Spleen (tissue), 11 donors: ENCODE data around the gene BCL6. TPM values are rescaled to one million over a fixed set of nuclear protein-coding genes. Genes with fewer than 3 reads are reported as not detected.
"Not testable (repeated sequence)": the region's sequence is repeated elsewhere in the genome, so short reads cannot be mapped to it uniquely, and the experiment has no call there.

Experiments
- DNase-seq: peaks from one replicate; pipeline ENCODE4 v3.0.0-alpha.2; 2020
- H3K27ac ChIP-seq, 8 donors: fragments of 200-600 bp; sonication (generic) in 7 of 8; 1 replicate in 4 of 8; 2 replicates in 4 of 8; pipeline versions ENCODE4 v1.5.0 to v1.8.0; 2016 to 2021; ENCODE audit warnings: inconsistent platforms in 4 of 8, mild to moderate bottlenecking in 4 of 8, moderate library complexity in 1 of 8
- H3K27me3 ChIP-seq, 7 donors: fragments of 200-600 bp; sonication (generic) in 6 of 7; replicated peaks in 1 of 7; 1 replicate in 4 of 7; 2 replicates in 3 of 7; pipeline versions ENCODE4 v1.5.0 to v1.8.0; 2016 to 2021; ENCODE audit warnings: inconsistent platforms in 3 of 7, mild to moderate bottlenecking in 1 of 7
- H3K36me3 ChIP-seq, 6 donors: fragments of 200-600 bp; sonication (generic) in 5 of 6; 1 replicate in 4 of 6; 2 replicates in 2 of 6; pipeline versions ENCODE4 v1.5.0 to v1.8.0; 2016 to 2021; ENCODE audit warnings: inconsistent platforms in 2 of 6
- H3K4me1 ChIP-seq, 6 donors: fragments of 200-600 bp; sonication (generic) in 5 of 6; 1 replicate in 3 of 6; 2 replicates in 3 of 6; pipeline versions ENCODE4 v1.5.0 to v1.8.0; 2016 to 2021; ENCODE audit warnings: inconsistent platforms in 3 of 6
- H3K4me3 ChIP-seq, 8 donors: fragments of 200-600 bp; sonication (generic) in 7 of 8; 1 replicate in 4 of 8; 2 replicates in 4 of 8; pipeline versions ENCODE4 v1.5.0 to v1.8.0; 2016 to 2021; ENCODE audit warnings: inconsistent platforms in 4 of 8, mild to moderate bottlenecking in 4 of 8, moderate library complexity in 2 of 8
- H3K9me3 ChIP-seq, 8 donors: fragments of 200-600 bp; sonication (generic) in 7 of 8; 1 replicate in 4 of 8; 2 replicates in 4 of 8; pipeline versions ENCODE4 v1.5.0 to v1.8.0; 2016 to 2021; ENCODE audit warnings: inconsistent platforms in 4 of 8
- POLR2A ChIP-seq, 3 donors: fragments of 450-650 bp; IDR thresholded peaks; one replicate each; pipeline ENCODE4 v1.5.1; 2017; ENCODE audit warnings: antibody characterized with exemption in 3 of 3, mild to moderate bottlenecking in 1 of 3
- POLR2AphosphoS5 ChIP-seq, 3 donors: sonication (generic); formaldehyde crosslinking; IDR thresholded peaks; one replicate each; pipeline ENCODE4 v1.5.1; 2017; ENCODE audit warnings: antibody characterized with exemption in 3 of 3
- WGBS, 5 donors: extraction: QIAGEN DNeasy Blood & Tissue Kit in 3 of 5; methylation state at CpG; one replicate each; pipeline versions ENCODE4 v1.1.5 to v1.1.7; 2013 to 2018; 5-methylcytosine and 5-hydroxymethylcytosine counted together
- intact Hi-C: fragments of 100-400 bp; cut with DNase I; formaldehyde crosslinking; loops from one replicate; pipeline ENCODE4 v1.15.0; 2023; ENCODE audit warnings: low total_unique reads
- polyA plus RNA-seq, 3 donors: library from polyadenylated mRNA; stranded (reverse); fragments of 200-250 nt; gene quantifications; one replicate each; pipeline ENCODE4 v1.2.1, GENCODE V29; 2013
- total RNA-seq, 7 donors: library from RNA; depleted of rRNA in 3 of 7; stranded (reverse); fragments of >200 nt in 3 of 7; fragmentation: NEBNext Ultra II Directional in 4 of 7; extraction: Animal tissue kit (Norgen Biotek cat#: 25700) in 4 of 7; gene quantifications; one replicate each; pipeline versions ENCODE4 v1.1.0 to v1.2.1, GENCODE V29; 2016 to 2021
- TF ChIP-seq, protein P1 (sequence below), 11 experiments: fragments of 200-600 bp in 7 of 11; fragments of 450-650 bp in 4 of 11; sonication (generic) in 4 of 11; IDR thresholded peaks in 8 of 11; conservative IDR thresholded peaks in 3 of 11; 1 replicate in 7 of 11; 2 replicates in 4 of 11; pipeline versions ENCODE4 v1.4.0 to v1.8.0; 2016 to 2021; ENCODE audit warnings: antibody characterized with exemption in 11 of 11, inconsistent platforms in 4 of 11, mild to moderate bottlenecking in 1 of 11
- donor health status: healthy with polysubstance abuse.
- donor health status: DM: no; HTN: no; CAD: no; lungs with moderate emphysema.
- donor health status: DM: no; HTN: no; CAD: no.
- donor health status: Bipolar disorder and iron deficiency.
- donor health status: healthy.
- donor health status: DM: no; HTN: no; CAD: no.
- donor health status: DM: yes; HTN: yes; CAD: no.

BCL6 gene
- total and polyA plus RNA-seq, 10 donors: 9.5 to 444 (median 132) TPM

DNA sequence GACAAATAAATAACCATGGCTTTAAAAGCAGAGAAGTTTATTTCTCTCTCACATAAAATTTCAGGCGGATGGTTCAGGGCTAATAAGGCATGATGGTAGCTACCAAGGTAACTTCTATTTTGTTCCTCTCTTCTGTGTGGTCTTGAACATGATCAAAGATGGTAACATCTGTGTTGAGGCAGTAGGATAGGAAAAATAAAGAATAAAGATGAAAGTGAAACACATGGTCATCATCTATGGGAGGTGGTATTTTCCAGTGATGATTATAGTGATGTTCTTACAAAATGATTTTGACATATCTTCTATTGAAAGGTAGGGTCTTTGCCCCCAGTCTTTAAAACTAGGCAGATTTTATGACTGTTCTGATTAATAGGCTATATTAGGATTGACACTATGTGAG, 60.8 kb downstream of the BCL6 start:
- Histone ChIP-seq H3K36me3 (no peaks in the 10 kb centered on the region), H3K27me3 (peaks cover 0 to 39% (median 0%) of the 10 kb centered on the region in 7 donors), H3K27ac (no peak overlapping the region), H3K4me1 (peaks cover 0 to 4% (median under 1%) of the 10 kb centered on the region in 6 donors), H3K9me3 (peaks cover 0 to 27% (median 20%) of the 10 kb centered on the region in 8 donors), H3K4me3 (no peak overlapping the region)
- no peak for DNase-seq
- no peak for TF ChIP-seq POLR2AphosphoS5 (IDR thresholded peaks at IDR 0.05)
- TF ChIP-seq, protein P1, sequence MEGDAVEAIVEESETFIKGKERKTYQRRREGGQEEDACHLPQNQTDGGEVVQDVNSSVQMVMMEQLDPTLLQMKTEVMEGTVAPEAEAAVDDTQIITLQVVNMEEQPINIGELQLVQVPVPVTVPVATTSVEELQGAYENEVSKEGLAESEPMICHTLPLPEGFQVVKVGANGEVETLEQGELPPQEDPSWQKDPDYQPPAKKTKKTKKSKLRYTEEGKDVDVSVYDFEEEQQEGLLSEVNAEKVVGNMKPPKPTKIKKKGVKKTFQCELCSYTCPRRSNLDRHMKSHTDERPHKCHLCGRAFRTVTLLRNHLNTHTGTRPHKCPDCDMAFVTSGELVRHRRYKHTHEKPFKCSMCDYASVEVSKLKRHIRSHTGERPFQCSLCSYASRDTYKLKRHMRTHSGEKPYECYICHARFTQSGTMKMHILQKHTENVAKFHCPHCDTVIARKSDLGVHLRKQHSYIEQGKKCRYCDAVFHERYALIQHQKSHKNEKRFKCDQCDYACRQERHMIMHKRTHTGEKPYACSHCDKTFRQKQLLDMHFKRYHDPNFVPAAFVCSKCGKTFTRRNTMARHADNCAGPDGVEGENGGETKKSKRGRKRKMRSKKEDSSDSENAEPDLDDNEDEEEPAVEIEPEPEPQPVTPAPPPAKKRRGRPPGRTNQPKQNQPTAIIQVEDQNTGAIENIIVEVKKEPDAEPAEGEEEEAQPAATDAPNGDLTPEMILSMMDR (IDR thresholded peaks at IDR 0.05 in 8 of 11, conservative IDR thresholded peaks at IDR 0.05 in 3 of 11): no peak
- TF ChIP-seq POLR2A (IDR thresholded peaks at IDR 0.05): no peak
- WGBS, 5 donors: 92 to 98% (median 95%) methylated on average over 1 of the region's 1 CpG
- intact Hi-C loops: loop anchor here (10.0 kb wide), 1 partner anchor 460 kb away; no protein-coding TSS in a partner anchor

DNA sequence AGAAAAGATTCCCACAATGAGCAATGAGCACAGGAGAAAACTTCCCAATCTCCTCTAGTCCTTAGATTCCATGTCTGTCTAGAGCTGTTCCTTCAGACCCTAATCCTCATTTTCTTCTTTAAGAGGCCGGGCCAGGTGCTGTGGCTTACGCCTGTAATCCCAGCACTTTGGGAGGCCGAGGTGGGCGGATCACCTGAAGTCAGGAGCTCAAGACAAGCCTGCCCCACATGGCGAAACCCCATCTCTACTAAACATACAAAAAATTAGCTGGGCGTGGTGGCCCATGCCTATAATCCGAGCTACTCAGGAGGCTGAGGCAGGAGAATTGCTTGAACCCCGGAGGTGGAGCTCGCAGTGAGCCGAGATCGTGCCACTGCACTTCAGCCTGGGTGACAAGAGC, 63.5 kb downstream of the BCL6 start:
- intact Hi-C loops: loop anchor here (10.0 kb wide), 1 partner anchor 457 kb away; no protein-coding TSS in a partner anchor
- peaks cover 0 to 22% (median 17%) of the 10 kb centered on the region in 8 donors for H3K9me3 ChIP-seq
- H3K36me3 ChIP-seq, H3K4me3 ChIP-seq, DNase-seq, H3K27ac ChIP-seq: not testable (repeated sequence)
- H3K4me1 ChIP-seq: peaks cover 0 to 11% (median 3%) of the 10 kb centered on the region in 6 donors
- 82 to 97% (median 86%) methylated on average over 11 of the region's 11 CpGs for WGBS, 5 donors
- peaks cover 0 to 34% (median 0%) of the 10 kb centered on the region in 7 donors for H3K27me3 ChIP-seq

DNA sequence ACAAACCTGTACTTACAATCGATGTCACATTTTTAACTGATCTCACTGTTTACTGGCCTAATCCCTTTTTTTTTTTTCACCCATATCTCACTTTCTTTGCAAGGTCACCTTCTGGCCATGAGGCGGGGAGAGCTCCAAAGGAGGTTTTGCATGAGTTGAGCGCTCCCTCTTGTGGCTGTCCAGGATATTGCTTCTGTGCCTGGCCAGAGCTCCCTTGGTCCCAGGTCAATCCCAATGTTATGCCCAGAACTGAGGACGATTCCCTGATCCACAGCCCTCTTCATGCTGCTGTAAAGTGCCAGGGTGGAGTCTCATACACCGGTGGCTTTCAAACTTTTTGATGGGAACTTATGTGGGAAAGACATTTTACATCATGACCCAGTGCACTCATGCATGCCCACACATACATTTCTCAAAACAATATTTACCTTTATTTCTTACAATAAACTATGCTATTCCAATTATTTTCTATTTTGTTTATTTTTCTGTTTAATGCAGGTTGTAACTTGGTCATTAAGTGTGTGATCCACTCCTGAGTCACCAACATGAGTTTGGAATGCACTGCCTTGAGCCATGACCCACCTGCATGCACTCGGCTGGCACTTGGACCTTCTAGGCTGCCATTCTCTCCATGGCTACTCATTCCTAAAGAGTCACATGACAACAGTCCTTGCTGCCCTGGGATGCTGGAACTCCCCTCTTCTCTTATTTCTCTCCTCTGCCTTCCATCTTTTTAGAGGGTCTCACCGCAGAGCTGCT, 65.5 kb downstream of the BCL6 start:
- DNase-seq: peak; percentile 82
- Histone ChIP-seq H3K36me3 (no peaks in the 10 kb centered on the region), H3K27ac (no peak overlapping the region), H3K4me3 (no peak overlapping the region), H3K4me1 (peaks cover 0 to 11% (median 3%) of the 10 kb centered on the region in 6 donors), H3K27me3 (peaks cover 0 to 43% (median 0%) of the 10 kb centered on the region in 7 donors), H3K9me3 (peaks cover 0 to 4% (median under 1%) of the 10 kb centered on the region in 8 donors)
- intact Hi-C loops: loop anchor here (2.0 to 10.0 kb wide), 2 partner anchors 361 to 455 kb away; no protein-coding TSS in a partner anchor
- TF ChIP-seq POLR2AphosphoS5 (IDR thresholded peaks at IDR 0.05): no peak
- TF ChIP-seq POLR2A (IDR thresholded peaks at IDR 0.05): no peak
- TF ChIP-seq, protein P1 (IDR thresholded peaks at IDR 0.05 in 8 of 11, conservative IDR thresholded peaks at IDR 0.05 in 3 of 11): peak; percentile 79 to 94 (median 88)
- WGBS, 5 donors: 27 to 37% (median 34%) methylated on average over 7 of the region's 7 CpGs

DNA sequence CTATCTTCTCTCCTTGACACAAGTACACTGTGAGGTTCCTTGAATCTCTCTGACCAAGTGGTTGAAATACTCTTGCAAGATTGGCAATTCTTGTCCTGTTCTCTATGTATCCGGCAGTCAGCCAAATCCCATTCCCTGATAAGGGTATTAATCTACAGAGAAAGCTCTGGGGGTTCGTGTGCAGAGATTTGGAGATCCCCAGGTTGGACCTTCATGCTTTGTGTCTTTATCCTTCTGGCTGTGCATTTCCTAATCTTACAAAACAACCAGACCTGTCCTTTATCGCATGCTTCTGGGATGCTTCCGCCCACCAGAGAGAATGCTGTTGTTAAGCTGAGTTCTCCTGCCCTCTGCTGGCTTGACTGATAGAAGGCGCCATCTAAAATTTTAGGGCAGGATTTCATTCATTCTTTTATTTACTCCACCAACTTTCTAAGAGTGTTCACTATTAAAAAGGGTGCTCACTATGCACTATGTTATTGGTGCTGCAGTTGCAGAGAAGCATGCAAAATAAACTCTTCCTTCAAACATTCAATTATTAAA, 66.5 kb downstream of the BCL6 start:
- peaks cover 0 to 54% (median 0%) of the 10 kb centered on the region in 7 donors for H3K27me3 ChIP-seq
- intact Hi-C loops: loop anchor here (2.0 kb wide), 1 partner anchor 360 kb away; no protein-coding TSS in a partner anchor
- peaks cover 0 to 11% (median 3%) of the 10 kb centered on the region in 6 donors for H3K4me1 ChIP-seq
- TF ChIP-seq POLR2A (IDR thresholded peaks at IDR 0.05): no peak
- TF ChIP-seq POLR2AphosphoS5 (IDR thresholded peaks at IDR 0.05): no peak
- TF ChIP-seq, protein P1 (IDR thresholded peaks at IDR 0.05 in 8 of 11, conservative IDR thresholded peaks at IDR 0.05 in 3 of 11): peak in 3 of 11 experiments; percentile 34 to 49 (median 42)
- H3K27ac ChIP-seq: no peak overlapping the region
- H3K9me3 ChIP-seq: no peaks in the 10 kb centered on the region
- WGBS, 5 donors: 18 to 29% (median 27%) methylated on average over 5 of the region's 5 CpGs
- H3K4me3 ChIP-seq: no peak overlapping the region
- DNase-seq: no peak
- no peaks in the 10 kb centered on the region for H3K36me3 ChIP-seq
